IMR-90 (cell line): ENCODE data around the gene ITSN1.

Experiments
- CTCF ChIP-seq: conservative IDR thresholded peaks from 2 replicates; pipeline ENCODE4 v1.5.1; 2012; ENCODE audit warnings: mild to moderate bottlenecking, low read depth, low read length, improper control_type of control experiment
- FOS ChIP-seq: fragments of 150-350 bp; IDR thresholded peaks from 2 replicates; pipeline ENCODE4 v1.6.1; 2016; ENCODE audit warnings: low read depth, low read length
- MAZ ChIP-seq: IDR thresholded peaks from 2 replicates; pipeline ENCODE4 v1.6.1; 2012; ENCODE audit warnings: low read depth, mild to moderate bottlenecking, low read length, improper control_type of control experiment, moderate library complexity, borderline replicate concordance
- POLR2A ChIP-seq: IDR thresholded peaks from 2 replicates; pipeline ENCODE4 v1.6.1; 2012; ENCODE audit warnings: mild to moderate bottlenecking, low read depth, low read length
- RCOR1 ChIP-seq: IDR thresholded peaks from 2 replicates; pipeline ENCODE4 v1.6.1; 2012; ENCODE audit warnings: mild to moderate bottlenecking, low read length, improper control_type of control experiment; ENCODE audit not compliant: insufficient replicate concordance
- SMC3 ChIP-seq: fragments of 150-350 bp; IDR thresholded peaks from 2 replicates; pipeline ENCODE4 v1.6.1; 2016; ENCODE audit warnings: low read depth, mild to moderate bottlenecking, antibody characterized with exemption, low read length, moderate library complexity
- USF2 ChIP-seq: fragments of 150-350 bp; IDR thresholded peaks from 2 replicates; pipeline ENCODE4 v1.6.1; 2017; ENCODE audit warnings: mild to moderate bottlenecking, antibody characterized with exemption, low read length, low read depth

- no peak for TF ChIP-seq CTCF
- TF ChIP-seq MAZ = no peak
- TF ChIP-seq POLR2A = no peak
- TF ChIP-seq USF2 = no peak
- TF ChIP-seq SMC3 = no peak
- no peak for TF ChIP-seq RCOR1
- TF ChIP-seq FOS = no peak
Measured at GRCh38 chr21:33650230-33650629, 7.9 kb downstream of the ITSN1 start.
